ENCODE data around the gene TIMM9.
A peak's percentile ranks its signal among the peaks of the same experiment; 100 is the strongest.

DNA sequence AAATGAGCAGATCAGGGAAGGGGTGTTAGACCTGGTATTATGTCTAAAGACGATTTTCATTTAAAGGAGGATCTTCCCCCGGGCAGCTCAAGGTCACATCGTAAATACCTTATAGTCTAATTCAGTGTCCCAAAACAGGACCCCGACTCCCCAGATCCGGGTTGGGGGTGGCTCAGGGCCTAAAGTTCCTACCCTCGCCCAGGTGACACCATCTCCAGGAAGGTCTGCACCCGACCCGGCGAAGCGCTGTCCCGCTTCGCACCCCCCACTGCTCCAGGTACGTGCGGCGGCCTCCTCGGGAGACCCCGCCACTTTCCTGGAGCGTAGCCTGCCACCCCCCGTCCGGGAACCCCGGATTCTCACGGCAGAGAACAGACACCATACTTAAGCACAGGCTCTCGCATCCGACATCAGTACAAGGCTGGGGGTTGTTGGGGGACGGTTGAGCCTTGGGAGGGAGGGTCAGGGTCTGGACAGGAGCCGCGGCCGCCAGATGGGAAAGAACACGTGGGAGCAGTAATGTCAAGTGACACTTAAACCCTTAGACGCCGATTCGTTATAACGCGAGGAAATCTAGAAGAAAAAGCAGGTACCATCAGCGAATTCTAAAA, 556 bp downstream of the TIMM9 start:
- no peak for TF ChIP-seq POLR2A (IDR thresholded peaks at IDR 0.05)
- TF ChIP-seq, protein P1, sequence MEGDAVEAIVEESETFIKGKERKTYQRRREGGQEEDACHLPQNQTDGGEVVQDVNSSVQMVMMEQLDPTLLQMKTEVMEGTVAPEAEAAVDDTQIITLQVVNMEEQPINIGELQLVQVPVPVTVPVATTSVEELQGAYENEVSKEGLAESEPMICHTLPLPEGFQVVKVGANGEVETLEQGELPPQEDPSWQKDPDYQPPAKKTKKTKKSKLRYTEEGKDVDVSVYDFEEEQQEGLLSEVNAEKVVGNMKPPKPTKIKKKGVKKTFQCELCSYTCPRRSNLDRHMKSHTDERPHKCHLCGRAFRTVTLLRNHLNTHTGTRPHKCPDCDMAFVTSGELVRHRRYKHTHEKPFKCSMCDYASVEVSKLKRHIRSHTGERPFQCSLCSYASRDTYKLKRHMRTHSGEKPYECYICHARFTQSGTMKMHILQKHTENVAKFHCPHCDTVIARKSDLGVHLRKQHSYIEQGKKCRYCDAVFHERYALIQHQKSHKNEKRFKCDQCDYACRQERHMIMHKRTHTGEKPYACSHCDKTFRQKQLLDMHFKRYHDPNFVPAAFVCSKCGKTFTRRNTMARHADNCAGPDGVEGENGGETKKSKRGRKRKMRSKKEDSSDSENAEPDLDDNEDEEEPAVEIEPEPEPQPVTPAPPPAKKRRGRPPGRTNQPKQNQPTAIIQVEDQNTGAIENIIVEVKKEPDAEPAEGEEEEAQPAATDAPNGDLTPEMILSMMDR (IDR thresholded peaks at IDR 0.05), result no peak
- no peak for TF ChIP-seq EP300 (IDR thresholded peaks at IDR 0.05; ENCODE audit: low read depth)
- TF ChIP-seq POLR2AphosphoS5 (IDR thresholded peaks at IDR 0.05), result peak in 1 of 3 donors; percentile 5

Measured in transverse colon (tissue), 4 donors.